Urothelium cell line (cell line): ENCODE results near the gene TTC32.
"Not testable (repeated sequence)": the region's sequence is repeated elsewhere in the genome, so short reads cannot be mapped to it uniquely, and the experiment has no call there.

Experiments used
- DNase-seq: peaks from one replicate; pipeline ENCODE4 v3.0.0; 2011; ENCODE audit warnings: low spot score, mixed read lengths
- FAIRE-seq: peaks from 2 replicates; lab custom pipeline; 2011; peaks lifted over from hg19 to GRCh38; lab: Jason Lieb, UNC

TTC32 gene

GRCh38 chr2:19899985-19900930 is 1.5 kb downstream of the TTC32 start:
- DNase-seq (no peak), FAIRE-seq (no peak)

GRCh38 chr2:19898592-19899329 is 3.0 kb downstream of the TTC32 start:
- no peak for DNase-seq
- no peak for FAIRE-seq

GRCh38 chr2:19897623-19898245 is 4.0 kb downstream of the TTC32 start:
- no peak for FAIRE-seq
- DNase-seq: no peak

- DNase-seq (no peak), FAIRE-seq (no peak)
Measured at GRCh38 chr2:19895535-19895934, 6.2 kb downstream of the TTC32 start.

- DNase-seq (no peak), FAIRE-seq (no peak)
Measured at GRCh38 chr2:19894134-19894792, 7.5 kb downstream of the TTC32 start.

- no peak for FAIRE-seq
- no peak for DNase-seq
Measured at GRCh38 chr2:19893520-19894133, 8.2 kb downstream of the TTC32 start.

- DNase-seq, FAIRE-seq: not testable (repeated sequence)
Measured at GRCh38 chr2:19891971-19892370, 9.8 kb downstream of the TTC32 start.

GRCh38 chr2:19890104-19890503 is 11.7 kb downstream of the TTC32 start:
- no peak for FAIRE-seq
- no peak for DNase-seq

GRCh38 chr2:19888831-19889230 is 13.0 kb downstream of the TTC32 start:
- FAIRE-seq: no peak
- DNase-seq: peak; percentile 2

- FAIRE-seq (no peak), DNase-seq (no peak)
Measured at GRCh38 chr2:19887510-19887909, 14.3 kb downstream of the TTC32 start.

GRCh38 chr2:19886261-19886660 is 15.5 kb downstream of the TTC32 start:
- no peak for DNase-seq
- no peak for FAIRE-seq

GRCh38 chr2:19885791-19886190 is 16.0 kb downstream of the TTC32 start:
- FAIRE-seq (no peak), DNase-seq (no peak)

GRCh38 chr2:19883971-19884720 is 17.6 kb downstream of the TTC32 start:
- FAIRE-seq: no peak

GRCh38 chr2:19883486-19883885 is 18.3 kb downstream of the TTC32 start:
- DNase-seq: no peak
- FAIRE-seq: no peak

More at GRCh38 chr2:19883971-19884720, 17.6 kb downstream of the TTC32 start:
- DNase-seq: no peak

- FAIRE-seq: no peak
Measured at GRCh38 chr2:19882286-19882685, 19.5 kb downstream of the TTC32 start.

GRCh38 chr2:19881908-19882265 is 19.9 kb downstream of the TTC32 start:
- DNase-seq: no peak
- FAIRE-seq: no peak

More at GRCh38 chr2:19882286-19882685, 19.5 kb downstream of the TTC32 start:
- DNase-seq: no peak

- FAIRE-seq (no peak), DNase-seq (no peak)
Measured at GRCh38 chr2:19881221-19881907, 20.4 kb downstream of the TTC32 start.

GRCh38 chr2:19880191-19880590 is 21.6 kb downstream of the TTC32 start:
- not testable (repeated sequence) for DNase-seq

GRCh38 chr2:19879120-19879519 is 22.7 kb downstream of the TTC32 start:
- DNase-seq: no peak
- FAIRE-seq: no peak

More at GRCh38 chr2:19880191-19880590, 21.6 kb downstream of the TTC32 start:
- FAIRE-seq: not testable (repeated sequence)
